A549 (cell line): ENCODE data around the gene STK35. TPM values are rescaled to one million over a fixed set of nuclear protein-coding genes. Genes with fewer than 3 reads are reported as not detected.

ENCODE experiments used
- ATAC-seq, 2 experiments: fragments of 200-7000 bp in 1 of 2; fragments of >200 bp in 1 of 2; cut with Nextera tagmentation in 1 of 2; cut with Tn5 transposase in 1 of 2; 3 replicates each; pipeline versions ENCODE4 v1.8.0 to v1.9.1; 2018 to 2020; ENCODE audit warnings: mild to moderate bottlenecking in 1 of 2, moderate library complexity in 1 of 2
- CTCF ChIA-PET: fragments of 300-600 bp; sonication (Branson Sonifier 250); formaldehyde crosslinking; extraction: SDS; loops from one replicate; lab custom pipeline; 2021; ENCODE audit warnings: antibody characterized with exemption, inconsistent platforms; lab: Yijun Ruan, JAX
- POLR2A ChIA-PET: fragments of 350-600 bp; formaldehyde crosslinking; extraction: SDS; loops from one replicate; lab custom pipeline; 2021; ENCODE audit warnings: antibody characterized with exemption, inconsistent platforms; lab: Yijun Ruan, JAX
- DNase-seq, 2 experiments: peaks; one replicate each; pipeline versions ENCODE4 v3.0.0 to v3.0.0-alpha.2; 2011 to 2016; ENCODE audit warnings: low read depth in 1 of 2, low spot score in 1 of 2
- FAIRE-seq: peaks from 2 replicates; lab custom pipeline; 2011; peaks lifted over from hg19 to GRCh38; lab: Jason Lieb, UNC
- H3K27ac ChIP-seq, 2 experiments: fragments of >200 bp; sonication (Bioruptor Twin); formaldehyde crosslinking; 3 replicates each; pipeline ENCODE4 v1.5.1; 2016 to 2017
- H3K4me1 ChIP-seq: fragments of >200 bp; sonication (Bioruptor Twin); formaldehyde crosslinking; 3 replicates; pipeline ENCODE4 v1.6.1; 2016
- H3K4me2 ChIP-seq: fragments of >200 bp; sonication (Bioruptor Twin); formaldehyde crosslinking; 3 replicates; pipeline ENCODE4 v1.6.1; 2016
- H3K4me3 ChIP-seq: fragments of >200 bp; sonication (Bioruptor Twin); formaldehyde crosslinking; 3 replicates; pipeline ENCODE4 v1.5.1; 2016
- H3K9me3 ChIP-seq: fragments of >200 bp; sonication (Bioruptor Twin); formaldehyde crosslinking; 3 replicates; pipeline ENCODE4 v1.6.1; 2016
- BCL3 ChIP-seq: fragments of >200 bp; sonication (Bioruptor Twin); formaldehyde crosslinking; IDR thresholded peaks from 3 replicates; pipeline ENCODE4 v1.6.1; 2016
- CTCF ChIP-seq: fragments of >200 bp; sonication (Bioruptor Twin); formaldehyde crosslinking; IDR thresholded peaks from 3 replicates; pipeline ENCODE4 v1.5.1; 2016
- EP300 ChIP-seq, 2 experiments: fragments of >200 bp; sonication (Bioruptor Twin); formaldehyde crosslinking; IDR thresholded peaks; 2 replicates in 1 of 2; 3 replicates in 1 of 2; pipeline ENCODE4 v1.6.1; 2016 to 2017
- ESRRA ChIP-seq: fragments of 150-350 bp; IDR thresholded peaks from 2 replicates; pipeline ENCODE4 v1.6.1; 2014; ENCODE audit warnings: mild to moderate bottlenecking, low read length, borderline replicate concordance
- HOXA7 ChIP-seq: fragments of 250-450 bp; sonication (Bioruptor Pico); IDR thresholded peaks from 2 replicates; pipeline ENCODE4 v1.5.0; 2020; ENCODE audit warnings: mild to moderate bottlenecking, moderate library complexity
- KDM5A ChIP-seq: fragments of 200-600 bp; sonication (generic); IDR thresholded peaks from 2 replicates; pipeline ENCODE4 v1.6.1; 2016; ENCODE audit warnings: antibody characterized with exemption, mild to moderate bottlenecking
- MAFK ChIP-seq: fragments of 450-650 bp; IDR thresholded peaks from 2 replicates; pipeline ENCODE4 v1.6.1; 2014; ENCODE audit not compliant: partially characterized antibody
- MAX ChIP-seq: IDR thresholded peaks from 2 replicates; pipeline ENCODE4 v1.6.1; 2012
- NFE2L2 ChIP-seq: fragments of 150-350 bp; conservative IDR thresholded peaks from 2 replicates; pipeline ENCODE4 v1.6.1; 2014; ENCODE audit warnings: low read length
- PBX3 ChIP-seq: IDR thresholded peaks from 2 replicates; pipeline ENCODE4 v1.6.1; 2012
- RAD21 ChIP-seq, 2 experiments: fragments of >200 bp in 1 of 2; sonication (Bioruptor Twin) in 1 of 2; formaldehyde crosslinking in 1 of 2; IDR thresholded peaks in 1 of 2; conservative IDR thresholded peaks in 1 of 2; 2 replicates in 1 of 2; 3 replicates in 1 of 2; pipeline ENCODE4 v1.6.1; 2012 to 2018; ENCODE audit warnings: inconsistent platforms in 1 of 2
- RCOR1 ChIP-seq: fragments of 150-350 bp; IDR thresholded peaks from 2 replicates; pipeline ENCODE4 v1.6.1; 2014; ENCODE audit warnings: antibody characterized with exemption, low read length, low read depth
- SMC3 ChIP-seq: fragments of >200 bp; sonication (Bioruptor Twin); formaldehyde crosslinking; IDR thresholded peaks from 3 replicates; pipeline ENCODE4 v1.6.1; 2018; ENCODE audit warnings: inconsistent platforms
- SREBF2 ChIP-seq: fragments of 450-650 bp; IDR thresholded peaks from 2 replicates; pipeline ENCODE4 v1.6.1; 2014; ENCODE audit warnings: mild to moderate bottlenecking, moderate library complexity
- ZC3H11A ChIP-seq: fragments of 450-650 bp; IDR thresholded peaks from 2 replicates; pipeline ENCODE4 v1.6.1; 2014; ENCODE audit warnings: antibody characterized with exemption, mild to moderate bottlenecking
- ZNF302 ChIP-seq: fragments of 250-450 bp; sonication (Bioruptor Pico); IDR thresholded peaks from 2 replicates; pipeline ENCODE4 v1.9.0; 2021; ENCODE audit warnings: inconsistent platforms, mild to moderate bottlenecking, moderate library complexity
- WGBS: methylation state at CpG from one replicate; pipeline ENCODE4 v1.1.6; 2017; ENCODE audit errors: missing lambda C conversion rate; 5-methylcytosine and 5-hydroxymethylcytosine counted together
- polyA plus RNA-seq, 4 experiments: library from polyadenylated mRNA; depleted of rRNA in 3 of 4; stranded (reverse); fragments of >200 nt; fragmentation: RNase III in 1 of 4; extraction: RNeasy Plus Mini Kit Qiagen cat#74134 plus additional on column Dnase treatment in 1 of 4; gene quantifications; 2 replicates in 3 of 4; 3 replicates in 1 of 4; pipeline ENCODE4 v1.2.3, GENCODE V29; 2011 to 2017

Gene STK35
- polyA plus RNA-seq, 2 of the 4 experiments (the other 2 are of a cell fraction): 9.0 to 10.0 TPM

- ChIA-PET CTCF (interaction anchor here (0.6 to 7.3 kb wide), 99 partner anchors 10 to 665 kb away, joined by 3 to 187 read pairs (median 6); partner anchors contain the start of gene STK35), POLR2A (interaction anchor here (1.8 kb wide), 1 partner anchor 70 kb away, joined by 9 read pairs; no protein-coding TSS in a partner anchor)
- DNase-seq (peak; percentile 59 to 88), FAIRE-seq (peak; percentile 32), ATAC-seq (peak; percentile 86 to 89)
- no peak overlapping the region for H3K27ac ChIP-seq
- no peak overlapping the region; the same call in 2 of the 3 replicates for H3K4me3 ChIP-seq
- H3K4me2 ChIP-seq: peak overlapping the region; percentile 70
- 10% methylated on average over 17 of the region's 17 CpGs for WGBS
- no peak for TF ChIP-seq KDM5A
- TF ChIP-seq CTCF: peak; percentile 97
- TF ChIP-seq ZC3H11A: peak; percentile 99
- no peak for TF ChIP-seq EP300 (IDR thresholded peaks at IDR 0.05)
- no peak for TF ChIP-seq RCOR1
- TF ChIP-seq MAX: peak; percentile 35; the same call in 1 of the 2 replicates
- TF ChIP-seq PBX3: no peak
- TF ChIP-seq ESRRA: no peak
- TF ChIP-seq RAD21 (conservative IDR thresholded peaks at IDR 0.05 in 1 of 2, IDR thresholded peaks at IDR 0.05 in 1 of 2): peak; percentile 97
- TF ChIP-seq SREBF2: no peak
- TF ChIP-seq ZNF302: no peak
- no peak for TF ChIP-seq MAFK
- TF ChIP-seq SMC3: peak; percentile 96
- TF ChIP-seq BCL3: no peak
- no peaks in the 10 kb centered on the region for H3K4me1 ChIP-seq
- no peaks in the 10 kb centered on the region for H3K9me3 ChIP-seq
These were observed 70.9 kb downstream of the STK35 start for GRCh38 chr20:2172305-2173175.

GRCh38 chr20:2173186-2173585 is 71.6 kb downstream of the STK35 start:
- no peak overlapping the region for H3K27ac ChIP-seq
- WGBS: 6% methylated on average over 6 of the region's 6 CpGs
- ATAC-seq (no peak), FAIRE-seq (no peak), DNase-seq (no peak)
- POLR2A ChIA-PET: interaction anchor here (1.8 kb wide), 1 partner anchor 70 kb away, joined by 9 read pairs; no protein-coding TSS in a partner anchor
- H3K9me3 ChIP-seq: no peaks in the 10 kb centered on the region
- H3K4me2 ChIP-seq: no peak overlapping the region
- no peak for TF ChIP-seq NFE2L2
- no peak for TF ChIP-seq ZNF302
- no peak for TF ChIP-seq CTCF
- TF ChIP-seq HOXA7 (CRISPR knock-in tag): no peak
- no peak for TF ChIP-seq ESRRA
- no peak for TF ChIP-seq PBX3
- TF ChIP-seq KDM5A: no peak
- no peak for TF ChIP-seq SREBF2
- H3K4me1 ChIP-seq: no peaks in the 10 kb centered on the region
- CTCF ChIA-PET: interaction anchor here (0.7 to 7.3 kb wide), 77 partner anchors 9 to 613 kb away, joined by 3 to 187 read pairs (median 7); partner anchors contain the start of gene STK35
- H3K4me3 ChIP-seq: no peak overlapping the region
